ENCODE data around the gene MBP. TPM values are rescaled to one million over a fixed set of nuclear protein-coding genes. Genes with fewer than 3 reads are reported as not detected.

Gene MBP
- total RNA-seq, 1 experiment from 2014 or later = 88.8 TPM

- no peaks in the 10 kb centered on the region for H3K27me3 ChIP-seq (ENCODE audit: control insufficient read depth, insufficient read depth, low read length)
- no peaks in the 10 kb centered on the region for H3K9me3 ChIP-seq (ENCODE audit: control insufficient read depth, insufficient read depth, low read depth, low read length)
- in situ Hi-C loops (cut with HindIII; ENCODE audit: low pct_unique_long_range_greater_than_20kb, low sequenced_read_pairs) (no loop called here), intact Hi-C loops (cut with micrococcal nuclease; ENCODE audit: unreplicated experiment) (no loop called here)
- POLR2A ChIA-PET = interaction anchor here (0.5 kb wide), 1 partner anchor 242 kb away, joined by 3 read pairs; no protein-coding TSS in a partner anchor
- CTCF ChIA-PET = no interaction called here
- H3K27ac ChIP-seq (ENCODE audit: low read length) = peak overlapping the region; percentile 95
- no TSS peak for BruUV-seq (replicated peaks)
- DNase-seq (ENCODE audit: low read depth, low spot score) = no peak
- no peak for ATAC-seq
- H3K36me3 ChIP-seq (ENCODE audit: control insufficient read depth, insufficient read depth, low read length) = no peaks in the 10 kb centered on the region; the same call in 1 of the 2 replicates
- TF ChIP-seq TCF7L2 (IDR thresholded peaks at IDR 0.05; ENCODE audit: low read depth, low read length) (no peak), SIN3A (IDR thresholded peaks at IDR 0.05; ENCODE audit: borderline replicate concordance, insufficient read depth, low read depth, low read length) (no peak), POLR2AphosphoS5 (IDR thresholded peaks at IDR 0.05; ENCODE audit: low read depth, low read length) (no peak)
- TF ChIP-seq, protein P1, sequence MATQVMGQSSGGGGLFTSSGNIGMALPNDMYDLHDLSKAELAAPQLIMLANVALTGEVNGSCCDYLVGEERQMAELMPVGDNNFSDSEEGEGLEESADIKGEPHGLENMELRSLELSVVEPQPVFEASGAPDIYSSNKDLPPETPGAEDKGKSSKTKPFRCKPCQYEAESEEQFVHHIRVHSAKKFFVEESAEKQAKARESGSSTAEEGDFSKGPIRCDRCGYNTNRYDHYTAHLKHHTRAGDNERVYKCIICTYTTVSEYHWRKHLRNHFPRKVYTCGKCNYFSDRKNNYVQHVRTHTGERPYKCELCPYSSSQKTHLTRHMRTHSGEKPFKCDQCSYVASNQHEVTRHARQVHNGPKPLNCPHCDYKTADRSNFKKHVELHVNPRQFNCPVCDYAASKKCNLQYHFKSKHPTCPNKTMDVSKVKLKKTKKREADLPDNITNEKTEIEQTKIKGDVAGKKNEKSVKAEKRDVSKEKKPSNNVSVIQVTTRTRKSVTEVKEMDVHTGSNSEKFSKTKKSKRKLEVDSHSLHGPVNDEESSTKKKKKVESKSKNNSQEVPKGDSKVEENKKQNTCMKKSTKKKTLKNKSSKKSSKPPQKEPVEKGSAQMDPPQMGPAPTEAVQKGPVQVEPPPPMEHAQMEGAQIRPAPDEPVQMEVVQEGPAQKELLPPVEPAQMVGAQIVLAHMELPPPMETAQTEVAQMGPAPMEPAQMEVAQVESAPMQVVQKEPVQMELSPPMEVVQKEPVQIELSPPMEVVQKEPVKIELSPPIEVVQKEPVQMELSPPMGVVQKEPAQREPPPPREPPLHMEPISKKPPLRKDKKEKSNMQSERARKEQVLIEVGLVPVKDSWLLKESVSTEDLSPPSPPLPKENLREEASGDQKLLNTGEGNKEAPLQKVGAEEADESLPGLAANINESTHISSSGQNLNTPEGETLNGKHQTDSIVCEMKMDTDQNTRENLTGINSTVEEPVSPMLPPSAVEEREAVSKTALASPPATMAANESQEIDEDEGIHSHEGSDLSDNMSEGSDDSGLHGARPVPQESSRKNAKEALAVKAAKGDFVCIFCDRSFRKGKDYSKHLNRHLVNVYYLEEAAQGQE (IDR thresholded peaks at IDR 0.05; ENCODE audit: insufficient read depth in 1 of 2, low read depth in 2 of 2, low read length in 1 of 2) = no peak
- TF ChIP-seq, protein P2, sequence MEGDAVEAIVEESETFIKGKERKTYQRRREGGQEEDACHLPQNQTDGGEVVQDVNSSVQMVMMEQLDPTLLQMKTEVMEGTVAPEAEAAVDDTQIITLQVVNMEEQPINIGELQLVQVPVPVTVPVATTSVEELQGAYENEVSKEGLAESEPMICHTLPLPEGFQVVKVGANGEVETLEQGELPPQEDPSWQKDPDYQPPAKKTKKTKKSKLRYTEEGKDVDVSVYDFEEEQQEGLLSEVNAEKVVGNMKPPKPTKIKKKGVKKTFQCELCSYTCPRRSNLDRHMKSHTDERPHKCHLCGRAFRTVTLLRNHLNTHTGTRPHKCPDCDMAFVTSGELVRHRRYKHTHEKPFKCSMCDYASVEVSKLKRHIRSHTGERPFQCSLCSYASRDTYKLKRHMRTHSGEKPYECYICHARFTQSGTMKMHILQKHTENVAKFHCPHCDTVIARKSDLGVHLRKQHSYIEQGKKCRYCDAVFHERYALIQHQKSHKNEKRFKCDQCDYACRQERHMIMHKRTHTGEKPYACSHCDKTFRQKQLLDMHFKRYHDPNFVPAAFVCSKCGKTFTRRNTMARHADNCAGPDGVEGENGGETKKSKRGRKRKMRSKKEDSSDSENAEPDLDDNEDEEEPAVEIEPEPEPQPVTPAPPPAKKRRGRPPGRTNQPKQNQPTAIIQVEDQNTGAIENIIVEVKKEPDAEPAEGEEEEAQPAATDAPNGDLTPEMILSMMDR (IDR thresholded peaks at IDR 0.05) = no peak
- peaks cover 100% of the 10 kb centered on the region for H3K4me1 ChIP-seq (ENCODE audit: control insufficient read depth, insufficient read depth, low read length)
- H3K4me3 ChIP-seq (ENCODE audit: low read depth in 2 of 2, low read length in 2 of 2) = peak overlapping the region in 1 of 2 experiments; percentile 25; a peak in 2 of 4 replicates
These were observed 27.6 kb downstream of the MBP start for GRCh38 chr18:77105028-77105427.

DNA sequence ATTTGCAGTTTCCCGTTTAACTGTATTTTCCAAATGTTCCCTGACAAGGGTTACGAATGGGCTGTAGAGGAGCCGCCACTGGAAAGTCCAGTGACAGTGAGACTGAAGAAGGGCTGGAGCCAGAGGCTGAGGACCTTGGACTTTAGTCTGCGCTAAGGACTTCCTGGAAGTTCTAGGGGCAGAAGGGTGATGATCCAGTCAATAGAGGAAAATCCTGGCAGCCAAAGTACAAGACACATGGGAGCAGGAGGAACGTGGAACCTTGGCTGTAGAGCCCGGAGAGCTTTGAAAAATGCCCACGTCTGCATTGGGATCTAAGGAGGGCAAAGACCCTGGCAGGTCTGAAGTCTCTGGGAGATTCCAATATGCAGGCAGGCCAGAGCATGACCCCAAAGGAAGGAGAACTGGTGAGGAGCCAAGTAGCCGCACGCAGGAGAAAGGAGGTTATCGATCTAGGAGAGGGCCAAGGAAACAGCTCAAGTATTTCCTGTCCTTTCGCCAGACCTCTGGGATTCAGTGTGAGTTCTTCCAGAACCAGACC is 28.5 kb downstream of the MBP start:
- Histone ChIP-seq H3K36me3 (ENCODE audit: control insufficient read depth, insufficient read depth, low read length) (no peaks in the 10 kb centered on the region; the same call in 1 of the 2 replicates), H3K4me3 (ENCODE audit: low read depth in 2 of 2, low read length in 2 of 2) (peak overlapping the region in 1 of 2 experiments; percentile 0; a peak in 1 of 4 replicates), H3K4me1 (ENCODE audit: control insufficient read depth, insufficient read depth, low read length) (peaks cover 99% of the 10 kb centered on the region), H3K27me3 (ENCODE audit: control insufficient read depth, insufficient read depth, low read length) (no peaks in the 10 kb centered on the region), H3K9me3 (ENCODE audit: control insufficient read depth, insufficient read depth, low read depth, low read length) (no peaks in the 10 kb centered on the region), H3K27ac (ENCODE audit: low read length) (peak overlapping the region; percentile 95)
- ATAC-seq (no peak), DNase-seq (ENCODE audit: low read depth, low spot score) (no peak)
- in situ Hi-C loops (cut with HindIII; ENCODE audit: low pct_unique_long_range_greater_than_20kb, low sequenced_read_pairs) (no loop called here), intact Hi-C loops (cut with micrococcal nuclease; ENCODE audit: unreplicated experiment) (no loop called here)
- TF ChIP-seq, protein P1 (IDR thresholded peaks at IDR 0.05; ENCODE audit: insufficient read depth in 1 of 2, low read depth in 2 of 2, low read length in 1 of 2) = no peak
- no peak for TF ChIP-seq SIN3A (IDR thresholded peaks at IDR 0.05; ENCODE audit: borderline replicate concordance, insufficient read depth, low read depth, low read length)
- 0 out of 2 replicates have a peak, but pooled peaks have one; percentile 44 for TF ChIP-seq POLR2AphosphoS5 (IDR thresholded peaks at IDR 0.05; ENCODE audit: low read depth, low read length)
- ChIA-PET POLR2A (interaction anchor here (0.5 kb wide), 1 partner anchor 27 kb away, joined by 3 read pairs; no protein-coding TSS in a partner anchor), CTCF (no interaction called here)
- BruUV-seq (replicated peaks) = no TSS peak
